ENCODE data around the gene SLC5A11.
"Not testable (repeated sequence)": the region's sequence is repeated elsewhere in the genome, so short reads cannot be mapped to it uniquely, and the experiment has no call there.

Gene SLC5A11

GRCh38 chr16:24836836-24837235, 8.9 kb upstream of the SLC5A11 start:
- no peak for DNase-seq (ENCODE audit: low read depth in 2 of 2)

- no peak for DNase-seq (ENCODE audit: low read depth in 2 of 2)
These were observed 7.8 kb upstream of the SLC5A11 start for GRCh38 chr16:24837969-24838368.

GRCh38 chr16:24838554-24839266, 7.1 kb upstream of the SLC5A11 start:
- DNase-seq (ENCODE audit: low read depth in 2 of 2), result no peak

GRCh38 chr16:24839347-24839972, 6.3 kb upstream of the SLC5A11 start:
- no peak for DNase-seq (ENCODE audit: low read depth in 2 of 2)

- DNase-seq (ENCODE audit: low read depth in 2 of 2), result no peak
These were observed 4.5 kb upstream of the SLC5A11 start for GRCh38 chr16:24841291-24841690.

- DNase-seq (ENCODE audit: low read depth in 2 of 2), result no peak
These were observed 1.4 kb upstream of the SLC5A11 start for GRCh38 chr16:24844101-24845030.

- not testable (repeated sequence) for DNase-seq (ENCODE audit: low read depth in 2 of 2)
These were observed 765 bp upstream of the SLC5A11 start for GRCh38 chr16:24845031-24845365.

GRCh38 chr16:24846548-24847357, 990 bp downstream of the SLC5A11 start:
- DNase-seq (ENCODE audit: low read depth in 2 of 2), result no peak

GRCh38 chr16:24847358-24847664, 1.5 kb downstream of the SLC5A11 start:
- no peak for DNase-seq (ENCODE audit: low read depth in 2 of 2)

- DNase-seq (ENCODE audit: low read depth in 2 of 2), result no peak
These were observed 2.3 kb downstream of the SLC5A11 start for GRCh38 chr16:24848065-24848464.

GRCh38 chr16:24849641-24850040, 3.9 kb downstream of the SLC5A11 start:
- DNase-seq (ENCODE audit: low read depth in 2 of 2), result no peak

GRCh38 chr16:24850289-24850938, 4.7 kb downstream of the SLC5A11 start:
- no peak for DNase-seq (ENCODE audit: low read depth in 2 of 2)

- DNase-seq (ENCODE audit: low read depth in 2 of 2), result no peak
These were observed 5.9 kb downstream of the SLC5A11 start for GRCh38 chr16:24851700-24852099.

GRCh38 chr16:24852281-24852721, 6.5 kb downstream of the SLC5A11 start:
- DNase-seq (ENCODE audit: low read depth in 2 of 2), result no peak

- no peak for DNase-seq (ENCODE audit: low read depth in 2 of 2)
These were observed 7.5 kb downstream of the SLC5A11 start for GRCh38 chr16:24853169-24853824.

GRCh38 chr16:24853830-24854229, 8.1 kb downstream of the SLC5A11 start:
- no peak for DNase-seq (ENCODE audit: low read depth in 2 of 2)

GRCh38 chr16:24854607-24855171, 8.9 kb downstream of the SLC5A11 start:
- DNase-seq (ENCODE audit: low read depth in 2 of 2), result no peak

GRCh38 chr16:24855678-24856077, 9.9 kb downstream of the SLC5A11 start:
- DNase-seq (ENCODE audit: low read depth in 2 of 2), result no peak

GRCh38 chr16:24856871-24857270, 11.1 kb downstream of the SLC5A11 start:
- DNase-seq (ENCODE audit: low read depth in 2 of 2), result not testable (repeated sequence)

Data from activated CD8-positive, alpha-beta memory T cell treated with anti-CD3 and anti-CD28 coated beads for 4 hours (primary cell).